Measurements from ENCODE around the gene ADPGK. TPM values are rescaled to one million over a fixed set of nuclear protein-coding genes. Genes with fewer than 3 reads are reported as not detected.

Gene ADPGK
- total RNA-seq, 3 donors from 2014 or later (not counting 1 experiment from before 2014, with no cell fraction given): 99.8 to 113 (median 101) TPM

DNA sequence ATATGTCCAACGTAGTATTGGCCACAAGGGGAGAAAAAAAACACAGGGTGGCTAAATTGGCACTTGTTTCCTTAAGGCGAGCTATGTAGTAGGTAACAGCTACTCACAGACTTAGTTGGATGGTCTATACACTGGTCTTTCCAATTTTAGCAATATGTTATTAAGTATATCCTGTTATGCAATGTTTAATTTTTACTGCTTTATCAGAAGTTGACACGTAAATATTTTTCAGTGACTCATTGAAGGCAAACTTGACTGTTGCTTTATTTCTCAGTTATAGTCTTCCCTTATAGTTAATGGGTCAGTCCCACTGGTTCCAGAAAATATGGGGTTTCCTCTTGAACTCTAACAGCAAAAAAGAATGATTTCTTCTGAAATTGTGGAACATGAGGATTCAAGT is 46.5 kb downstream of the ADPGK start:
- Histone ChIP-seq H3K36me3 (ENCODE audit: control insufficient read depth, insufficient read depth, low read length) (peaks cover 24% of the 10 kb centered on the region), H3K4me3 (ENCODE audit: low read length) (no peak overlapping the region), H3K27ac (ENCODE audit: low read length) (no peak overlapping the region), H3K4me1 (ENCODE audit: control insufficient read depth, insufficient read depth, low read length) (no peaks in the 10 kb centered on the region), H3K27me3 (ENCODE audit: control insufficient read depth, insufficient read depth, low read length) (no peaks in the 10 kb centered on the region), H3K9me3 (ENCODE audit: control insufficient read depth, insufficient read depth, low read length) (no peaks in the 10 kb centered on the region)
- H3K27me3 Mint-ChIP-seq (ENCODE audit: low read depth in 2 of 2): no peaks in the 10 kb centered on the region
- H3K4me3 Mint-ChIP-seq: no peak overlapping the region
- H3K36me3 Mint-ChIP-seq: peaks cover 5% of the 10 kb centered on the region
- no peak for TF ChIP-seq CTCF (IDR thresholded peaks at IDR 0.05)
- H3K9me3 Mint-ChIP-seq: no peaks in the 10 kb centered on the region
- 86% methylated on average over 3 of the region's 3 CpGs for WGBS (ENCODE audit: insufficient coverage)
- H3K4me1 Mint-ChIP-seq: peaks cover 45 to 54% of the 10 kb centered on the region in 2 donors
- H3K27ac Mint-ChIP-seq: peak overlapping the region; percentile 27 to 43
- intact Hi-C loops (cut with micrococcal nuclease): no loop called here
- ATAC-seq (no peak), DNase-seq (no peak)

GRCh38 chr15:72735111-72735510 is 48.4 kb downstream of the ADPGK start:
- no peak overlapping the region for H3K27ac ChIP-seq (ENCODE audit: low read length)
- Mint-ChIP-seq H3K4me1 (peaks cover 26 to 35% of the 10 kb centered on the region in 2 donors), H3K27me3 (ENCODE audit: low read depth in 2 of 2) (no peaks in the 10 kb centered on the region), H3K9me3 (no peaks in the 10 kb centered on the region), H3K4me3 (no peak overlapping the region), H3K27ac (no peak overlapping the region), H3K36me3 (peaks cover 5% of the 10 kb centered on the region)
- no peaks in the 10 kb centered on the region for H3K27me3 ChIP-seq (ENCODE audit: control insufficient read depth, insufficient read depth, low read length)
- intact Hi-C loops (cut with micrococcal nuclease): no loop called here
- no peak for TF ChIP-seq CTCF (IDR thresholded peaks at IDR 0.05)
- WGBS (ENCODE audit: insufficient coverage): 97% methylated on average over 2 of the region's 2 CpGs
- no peaks in the 10 kb centered on the region for H3K4me1 ChIP-seq (ENCODE audit: control insufficient read depth, insufficient read depth, low read length)
- ATAC-seq: no peak
- peaks cover 30% of the 10 kb centered on the region for H3K36me3 ChIP-seq (ENCODE audit: control insufficient read depth, insufficient read depth, low read length)
- H3K9me3 ChIP-seq (ENCODE audit: control insufficient read depth, insufficient read depth, low read length): no peaks in the 10 kb centered on the region
- no peak overlapping the region for H3K4me3 ChIP-seq (ENCODE audit: low read length)
- no peak for DNase-seq

GRCh38 chr15:72733941-72734738 is 49.4 kb downstream of the ADPGK start:
- Histone ChIP-seq H3K27me3 (ENCODE audit: control insufficient read depth, insufficient read depth, low read length) (no peaks in the 10 kb centered on the region), H3K4me3 (ENCODE audit: low read length) (no peak overlapping the region), H3K9me3 (ENCODE audit: control insufficient read depth, insufficient read depth, low read length) (no peaks in the 10 kb centered on the region), H3K27ac (ENCODE audit: low read length) (no peak overlapping the region), H3K4me1 (ENCODE audit: control insufficient read depth, insufficient read depth, low read length) (no peaks in the 10 kb centered on the region), H3K36me3 (ENCODE audit: control insufficient read depth, insufficient read depth, low read length) (peaks cover 30% of the 10 kb centered on the region)
- 96% methylated on average over 2 of the region's 2 CpGs for WGBS (ENCODE audit: insufficient coverage)
- TF ChIP-seq CTCF (IDR thresholded peaks at IDR 0.05): no peak
- Mint-ChIP-seq H3K4me1 (peaks cover 16 to 25% of the 10 kb centered on the region in 2 donors), H3K27ac (peak overlapping the region in 1 of 2 donors; percentile 64), H3K27me3 (ENCODE audit: low read depth in 2 of 2) (no peaks in the 10 kb centered on the region), H3K9me3 (no peaks in the 10 kb centered on the region), H3K36me3 (peaks cover 5% of the 10 kb centered on the region), H3K4me3 (no peak overlapping the region)
- ATAC-seq: no peak
- intact Hi-C loops (cut with micrococcal nuclease): no loop called here
- no peak for DNase-seq
